HPDE6-E6E7 (cell line): ENCODE measurements around the gene NUDT4.
"Not testable (repeated sequence)": the region's sequence is repeated elsewhere in the genome, so short reads cannot be mapped to it uniquely, and the experiment has no call there.

ENCODE experiments used
- DNase-seq: peaks from one replicate; pipeline ENCODE4 v3.0.0; 2011; ENCODE audit warnings: missing footprints; ENCODE audit errors: extremely low spot score

The NUDT4 gene

DNA sequence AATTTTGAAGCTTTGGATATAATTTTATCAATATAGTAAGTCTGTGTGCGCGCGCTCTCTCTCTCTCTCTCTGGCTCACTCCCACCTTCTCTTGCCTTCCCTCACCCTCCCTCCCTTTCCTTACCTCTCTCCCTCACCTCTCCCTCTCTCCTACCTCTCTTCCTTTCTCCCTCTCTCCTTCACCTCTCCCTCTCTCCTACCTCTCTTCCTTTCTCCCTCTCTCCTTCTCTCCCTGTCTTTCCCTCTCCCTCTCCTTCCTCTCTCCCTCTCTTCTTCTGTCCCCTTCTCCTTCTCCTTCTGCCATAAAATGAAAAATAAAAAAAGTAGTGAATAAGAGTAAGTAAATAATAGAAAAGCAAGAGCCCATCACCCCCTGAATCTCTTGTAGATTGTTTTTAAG, 9.0 kb upstream of the NUDT4 start:
- no peak for DNase-seq

DNA sequence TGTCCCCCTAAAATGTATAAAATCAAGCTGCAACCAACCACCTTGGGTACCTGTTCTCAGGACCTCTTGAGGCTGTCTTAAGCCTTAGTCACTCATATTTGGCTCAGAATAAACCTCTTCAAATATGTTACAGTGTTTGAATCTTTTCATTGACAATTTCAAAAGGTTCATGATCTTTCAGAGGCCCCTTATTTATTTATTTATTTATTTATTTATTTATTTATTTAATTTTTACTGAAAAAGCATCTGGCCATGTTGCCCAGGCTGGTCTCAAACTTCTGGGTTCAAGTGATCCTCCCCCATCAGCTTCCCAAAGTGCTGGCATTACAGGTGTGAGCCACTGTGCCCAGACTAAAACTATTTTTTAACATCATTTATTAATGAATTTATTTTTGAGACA, 8.2 kb upstream of the NUDT4 start:
- no peak for DNase-seq

DNA sequence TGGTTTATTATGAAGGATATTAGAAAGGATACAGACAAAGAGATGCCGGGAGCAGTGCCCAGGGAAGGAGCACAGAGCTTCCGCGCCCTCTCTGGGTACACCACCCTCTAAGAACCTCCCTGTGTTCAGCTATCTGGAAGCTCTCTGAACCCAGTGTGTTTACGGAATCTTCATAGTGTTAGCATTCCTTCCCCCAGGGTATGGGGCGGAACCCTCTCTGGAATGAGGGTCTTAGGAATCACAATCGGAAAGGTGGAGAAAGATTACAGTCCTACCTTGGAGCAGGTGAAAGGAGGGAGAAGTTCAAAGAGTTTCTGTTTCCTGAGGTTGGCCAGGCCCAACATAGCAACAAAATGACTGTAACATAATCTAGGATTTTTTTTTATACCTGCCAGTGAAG, 6.8 kb upstream of the NUDT4 start:
- DNase-seq, result no peak

DNA sequence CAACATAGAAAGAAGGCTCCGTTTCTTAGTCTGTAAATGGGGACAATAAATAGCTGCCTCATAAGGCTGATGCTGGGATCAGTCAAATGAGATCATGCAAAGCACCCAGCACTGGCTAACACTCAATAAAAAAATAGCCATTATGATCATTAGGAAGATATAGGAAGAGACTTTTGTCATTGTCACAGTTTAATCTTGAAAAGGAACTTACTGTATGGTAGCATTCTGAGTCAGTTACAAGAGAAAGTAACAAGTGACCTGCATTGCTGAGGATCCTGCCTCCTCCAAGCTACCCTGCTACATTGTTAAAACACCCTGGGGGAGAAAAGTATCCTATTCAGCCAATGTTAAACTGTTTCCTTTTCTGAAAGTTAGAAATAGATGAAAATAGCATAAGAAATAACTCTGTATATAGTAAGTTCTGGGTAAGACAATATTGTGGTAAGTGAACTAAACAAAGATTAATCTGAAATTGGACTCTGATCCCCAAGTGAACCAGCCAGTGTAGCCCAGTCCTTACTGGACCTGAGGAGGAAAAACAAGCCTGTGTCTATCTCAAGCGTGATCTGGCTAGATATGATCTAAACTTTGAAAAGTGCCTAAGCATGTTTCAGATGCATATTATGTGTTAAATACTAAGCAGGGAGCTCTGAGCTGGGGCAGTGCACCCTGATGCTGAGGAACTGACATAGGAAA, 3.6 kb upstream of the NUDT4 start:
- no peak for DNase-seq

DNA sequence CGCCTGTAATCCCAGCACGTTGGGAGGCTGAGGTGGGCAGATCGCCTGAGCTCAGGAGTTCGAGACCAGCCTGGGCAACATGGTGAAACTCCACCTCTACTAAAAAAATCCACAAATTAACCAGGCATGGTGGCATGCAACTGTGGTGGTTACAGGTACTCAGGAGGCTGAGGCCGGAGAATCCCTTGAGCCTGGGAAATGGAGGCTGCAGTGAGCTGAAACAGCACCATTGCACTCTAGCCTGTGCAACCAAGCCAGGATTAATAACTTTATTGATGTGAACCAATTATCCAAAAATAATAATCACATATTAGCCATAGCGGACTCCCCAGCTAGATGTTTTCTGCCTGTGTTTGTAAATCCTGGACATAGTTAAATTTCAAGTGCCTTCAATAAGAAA, 1.8 kb upstream of the NUDT4 start:
- DNase-seq, result no peak

DNA sequence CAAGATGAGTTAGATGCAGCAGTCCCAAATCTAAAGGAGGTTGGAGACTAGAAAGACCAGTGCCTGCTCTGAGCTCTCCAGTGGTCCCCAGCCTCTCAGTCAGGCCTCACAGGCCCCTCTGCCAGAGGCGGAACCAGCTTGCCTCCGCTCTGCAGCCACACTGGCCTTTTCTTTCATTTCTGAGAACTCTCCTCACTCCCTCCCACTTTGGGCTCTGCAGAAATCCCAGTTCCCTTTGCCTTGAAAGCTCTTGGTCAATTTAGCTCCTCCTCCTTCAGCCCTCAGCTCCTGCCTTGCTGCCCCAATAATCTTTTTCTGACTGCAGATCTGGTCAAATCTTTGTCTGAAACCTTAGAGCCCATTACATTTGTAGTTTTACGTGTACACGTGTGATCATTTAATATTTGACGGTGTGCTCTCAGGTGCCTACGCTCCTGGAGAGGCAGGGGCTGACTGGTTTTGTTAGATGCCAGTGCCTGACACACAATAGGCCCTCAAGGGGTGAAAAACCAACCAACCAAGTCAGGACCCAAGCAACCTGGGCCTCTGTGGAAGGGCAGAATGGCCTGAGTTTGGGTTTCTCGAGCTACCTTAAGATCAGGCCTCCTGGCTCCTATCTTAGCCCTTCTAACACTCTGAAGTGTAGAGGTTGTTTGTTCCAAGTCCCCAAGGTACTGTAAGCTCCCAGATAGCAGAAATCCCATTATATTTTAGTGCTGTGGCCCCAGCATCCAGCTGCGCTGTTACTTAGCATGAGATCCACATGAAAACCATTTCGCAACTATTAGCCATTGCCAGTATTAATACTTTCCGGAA, 1.1 kb upstream of the NUDT4 start:
- no peak for DNase-seq

DNA sequence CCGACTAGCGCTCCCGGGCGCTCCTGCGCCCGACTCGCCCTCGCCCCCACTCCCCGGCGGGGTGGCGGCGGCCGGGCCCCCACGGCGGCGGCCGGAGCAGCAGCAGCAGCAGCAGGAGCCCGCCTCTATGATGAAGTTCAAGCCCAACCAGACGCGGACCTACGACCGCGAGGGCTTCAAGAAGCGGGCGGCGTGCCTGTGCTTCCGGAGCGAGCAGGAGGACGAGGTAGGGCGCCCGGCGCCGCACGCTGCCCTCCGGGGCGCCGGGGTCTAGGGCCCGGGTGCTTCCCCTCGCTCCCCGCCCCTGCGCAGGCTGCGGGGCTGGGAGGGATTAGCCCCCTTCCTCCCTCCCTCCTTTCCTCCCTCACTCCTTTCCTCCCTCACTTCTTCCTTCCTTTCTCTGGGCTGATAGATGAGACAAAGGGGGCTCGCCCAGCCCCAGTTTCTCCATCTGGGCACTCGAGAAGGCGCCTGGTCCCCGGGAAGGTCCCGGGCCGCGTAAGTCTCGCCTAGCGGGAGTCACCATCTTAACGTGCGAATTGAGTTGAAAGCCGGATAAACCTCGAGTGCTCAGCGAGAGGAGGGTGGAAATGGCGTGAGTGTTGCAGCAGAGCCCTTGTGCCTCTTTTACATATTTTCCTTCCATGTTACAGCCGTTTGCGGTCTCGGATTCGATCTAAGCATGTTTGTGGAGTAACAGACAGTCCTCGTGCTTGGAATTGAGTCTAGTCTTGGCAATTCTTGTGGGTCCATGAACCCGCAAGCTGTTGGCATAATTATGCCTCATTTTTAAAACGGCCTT, 672 bp downstream of the NUDT4 start:
- DNase-seq, result not testable (repeated sequence)

DNA sequence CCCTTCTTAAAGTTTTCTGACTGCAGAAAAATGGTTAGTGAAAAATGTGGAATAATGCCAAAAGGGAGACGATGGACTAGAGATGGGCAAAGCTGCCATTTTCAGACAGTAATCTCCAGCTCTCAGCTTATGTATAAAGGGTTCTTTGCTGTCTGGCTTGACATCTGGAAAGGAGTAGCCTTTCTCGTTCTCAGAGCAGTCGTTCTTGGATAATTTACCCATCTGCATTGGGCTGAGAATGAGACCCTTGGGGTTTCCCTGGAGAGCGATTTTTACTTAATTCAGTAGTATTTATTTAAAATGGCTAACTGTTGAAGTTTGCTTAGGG, 1.2 kb downstream of the NUDT4 start:
- no peak for DNase-seq

DNA sequence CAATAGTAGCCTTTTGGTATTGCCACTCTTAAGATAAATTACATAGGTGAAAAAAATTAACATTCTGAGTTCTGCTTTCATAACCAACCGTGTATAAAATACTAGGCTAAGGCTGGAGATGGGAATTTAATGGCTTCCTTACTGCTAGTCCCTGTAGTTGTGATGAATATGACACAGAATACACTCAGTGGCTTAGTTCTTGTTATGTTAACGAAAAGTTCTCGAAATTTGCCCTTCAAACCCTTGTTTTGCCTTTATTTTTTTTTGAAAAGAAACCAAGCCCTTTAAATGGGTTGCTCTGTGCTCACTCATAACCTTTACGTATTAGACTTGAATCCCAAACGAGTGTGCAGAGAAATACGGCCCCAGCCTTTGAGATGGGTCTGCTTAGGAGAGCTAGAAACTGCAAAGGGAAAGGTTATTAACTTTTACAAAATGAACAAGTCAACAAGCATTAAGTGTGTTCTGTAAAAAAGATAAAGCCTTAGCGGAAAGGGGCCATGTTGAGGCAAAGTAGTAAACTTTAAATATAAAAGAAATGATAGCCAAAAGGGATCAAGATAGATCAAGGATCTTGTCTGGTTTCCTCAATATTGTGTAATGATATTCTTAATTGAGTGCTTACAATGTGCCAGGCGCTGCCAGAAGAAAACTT, 1.7 kb downstream of the NUDT4 start:
- no peak for DNase-seq

DNA sequence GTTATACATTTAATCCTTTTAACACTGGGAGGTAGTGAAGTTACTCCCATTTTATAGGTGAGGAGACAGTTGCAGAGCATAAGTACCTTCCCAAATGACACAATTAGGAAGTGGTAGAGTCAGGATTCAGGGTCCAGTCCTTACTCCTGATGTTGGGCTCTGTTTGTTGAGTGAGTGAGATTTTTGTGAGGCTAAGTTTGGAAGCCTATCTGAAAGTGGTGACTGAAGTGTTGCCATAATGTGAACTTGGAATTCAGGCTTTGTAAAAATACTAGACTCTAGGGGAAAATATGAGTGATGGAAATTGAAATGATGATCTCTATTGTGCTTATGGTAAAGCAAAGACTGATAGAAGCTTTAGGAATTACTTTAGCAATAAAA, 2.2 kb downstream of the NUDT4 start:
- no peak for DNase-seq

DNA sequence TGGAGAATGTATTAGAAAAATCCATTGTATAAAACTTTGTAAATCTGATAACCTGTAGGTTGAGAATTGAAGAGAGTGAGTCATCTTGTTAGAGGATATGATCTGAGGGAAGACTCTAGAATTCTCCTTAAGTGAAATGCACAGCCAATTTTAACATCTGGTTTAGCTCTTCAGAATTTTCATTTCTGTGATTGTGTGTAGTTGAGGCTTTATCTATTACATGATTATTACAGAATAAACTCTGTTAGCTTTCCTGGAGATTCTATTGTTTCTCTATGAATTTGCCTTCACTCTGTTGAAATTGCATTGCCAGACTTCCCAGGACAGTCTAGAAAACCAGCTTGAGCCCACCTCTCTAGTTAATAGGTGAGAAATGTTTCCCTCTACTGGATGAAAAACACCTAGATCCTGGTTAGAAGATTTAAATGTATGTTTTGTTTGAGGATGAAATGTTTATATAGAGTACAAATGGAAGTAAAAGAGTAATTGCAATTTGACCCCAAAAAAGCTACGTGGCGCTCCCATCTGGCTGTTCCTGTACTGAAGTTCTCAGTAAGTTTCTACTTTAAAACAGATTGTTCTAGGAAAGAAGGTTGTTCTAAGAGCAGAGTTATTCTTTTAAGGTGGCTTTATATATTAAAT, 2.9 kb downstream of the NUDT4 start:
- no peak for DNase-seq

DNA sequence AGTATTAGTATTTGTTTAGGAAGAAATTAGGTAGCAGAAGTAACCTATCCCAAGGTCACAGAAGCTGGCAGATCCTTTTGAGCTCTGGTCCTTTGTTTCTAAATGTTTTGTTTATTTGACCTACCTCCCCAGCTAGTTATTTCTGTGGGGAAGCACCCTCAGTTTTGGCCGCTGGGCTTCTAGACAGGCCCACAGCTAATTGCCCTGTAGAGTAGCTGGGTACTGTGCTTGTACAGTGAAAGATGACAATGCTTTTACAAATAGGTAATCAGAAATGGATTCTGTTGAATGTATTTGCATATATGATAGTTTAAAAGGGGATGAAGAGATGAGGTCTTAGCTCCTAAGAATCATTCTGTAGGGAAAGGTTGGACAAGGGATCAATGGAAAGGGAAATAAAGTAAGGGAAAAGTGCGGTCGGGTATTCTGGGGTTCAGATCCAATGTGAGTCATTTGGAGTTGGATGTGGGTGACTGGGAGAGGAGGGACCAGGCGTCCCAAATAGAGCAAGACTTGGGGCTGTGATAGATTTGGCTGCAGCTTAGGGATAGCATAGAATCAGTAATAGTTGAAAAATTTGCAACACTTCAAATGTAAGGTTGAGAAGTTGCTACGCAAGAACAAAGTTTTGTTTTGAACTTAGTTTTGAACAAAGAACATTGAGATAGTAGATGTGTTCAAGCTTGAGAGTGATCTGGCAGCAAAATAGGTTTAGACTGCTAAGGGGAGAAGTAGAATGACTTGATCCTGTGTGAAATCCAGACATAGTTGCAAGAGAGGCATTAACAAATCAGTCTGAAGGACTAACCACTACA, 3.6 kb downstream of the NUDT4 start:
- DNase-seq, result no peak

DNA sequence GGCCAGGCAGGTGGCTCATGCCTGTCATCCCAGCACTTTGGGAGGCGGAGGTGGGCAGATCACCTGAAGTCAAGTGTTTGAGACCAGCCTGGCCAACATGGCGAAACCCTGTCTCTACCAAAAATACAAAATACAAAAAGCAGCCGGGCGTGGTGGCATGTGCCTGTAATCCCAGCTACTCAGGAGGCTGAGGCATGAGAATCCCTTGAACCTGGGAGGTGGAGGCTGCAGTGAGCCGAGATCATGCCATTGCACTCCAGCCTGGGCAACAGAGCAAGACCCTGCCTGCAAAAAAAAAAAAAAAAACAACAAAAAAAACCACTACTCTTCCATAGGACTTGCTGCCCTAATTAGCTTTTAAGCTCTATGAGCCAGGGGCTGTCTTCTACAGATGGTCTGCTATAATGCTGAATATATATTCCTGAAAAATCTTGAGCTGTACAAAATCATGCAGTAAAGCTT, 4.3 kb downstream of the NUDT4 start:
- DNase-seq, result not testable (repeated sequence)

DNA sequence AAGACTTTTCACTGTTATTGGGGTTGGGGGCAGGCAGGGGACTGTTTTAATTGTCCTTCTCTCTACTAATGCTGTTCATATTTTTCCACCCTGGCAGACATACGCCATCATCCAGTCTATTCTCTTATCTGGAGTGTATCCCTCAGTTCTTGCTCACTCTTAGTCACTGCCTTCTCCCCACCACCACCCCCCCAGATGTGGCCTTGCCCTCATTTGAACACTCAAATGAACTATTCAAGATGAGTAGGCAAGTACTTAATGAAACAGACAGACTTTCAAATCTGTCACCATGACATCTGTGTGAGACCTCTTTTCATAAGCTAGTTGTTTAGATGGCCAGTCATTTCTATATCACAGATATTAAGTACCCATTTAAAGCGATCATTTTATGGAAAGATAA, 10.1 kb downstream of the NUDT4 start:
- no peak for DNase-seq

DNA sequence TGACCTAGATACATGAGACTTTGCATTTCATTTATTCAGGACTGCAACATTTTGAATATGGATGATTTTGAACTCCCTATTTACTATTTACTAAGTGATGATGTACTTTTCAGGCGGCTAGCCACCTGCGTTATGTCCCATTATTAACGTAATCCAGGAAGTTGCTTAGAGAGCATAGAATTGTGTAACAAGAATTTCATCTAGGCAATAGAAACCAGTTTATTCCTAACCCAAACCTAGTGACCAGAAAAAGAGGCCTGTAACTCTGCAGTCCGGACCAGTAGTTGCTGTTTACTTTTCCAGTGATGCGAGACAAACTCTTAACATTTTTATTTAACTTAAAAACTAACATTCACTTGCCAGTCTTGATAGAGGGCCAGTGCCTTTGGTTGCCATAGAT, 12.3 kb downstream of the NUDT4 start:
- no peak for DNase-seq

DNA sequence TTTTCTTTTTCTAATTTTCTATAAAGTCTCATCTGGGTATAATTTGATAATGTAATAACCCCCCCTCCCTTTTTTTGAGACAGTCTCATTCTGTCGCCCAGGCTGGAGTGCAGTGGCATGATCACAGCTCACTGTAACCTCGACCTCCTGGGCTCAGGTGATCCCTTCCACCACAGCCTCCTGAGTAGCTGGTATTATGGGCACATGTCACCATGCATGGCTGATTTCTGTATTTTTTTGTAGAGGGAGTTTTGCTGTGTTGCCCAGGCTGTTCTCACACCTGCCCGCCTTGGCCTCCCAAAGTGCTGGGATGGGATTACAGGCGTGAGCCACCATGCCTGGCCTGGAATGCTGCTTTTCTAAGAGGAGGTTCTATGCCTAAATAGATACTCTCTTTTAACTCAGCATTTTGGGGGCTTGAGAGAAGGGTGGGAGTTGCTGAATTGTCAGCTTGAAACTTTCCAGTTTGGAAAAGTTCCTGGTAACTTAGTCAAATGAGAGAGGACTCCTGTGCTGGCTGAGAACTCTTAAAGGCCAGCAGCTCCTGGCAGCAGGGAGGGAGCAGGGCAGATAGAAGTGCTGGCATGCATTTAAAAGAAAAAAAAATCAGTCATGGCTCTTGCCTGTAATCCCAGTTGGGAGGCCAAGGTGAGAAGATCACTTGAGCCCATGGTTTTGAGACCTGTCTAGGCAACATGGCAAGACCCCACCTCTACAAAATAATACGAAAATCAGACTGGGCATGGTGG, 13.0 kb downstream of the NUDT4 start:
- no peak for DNase-seq

DNA sequence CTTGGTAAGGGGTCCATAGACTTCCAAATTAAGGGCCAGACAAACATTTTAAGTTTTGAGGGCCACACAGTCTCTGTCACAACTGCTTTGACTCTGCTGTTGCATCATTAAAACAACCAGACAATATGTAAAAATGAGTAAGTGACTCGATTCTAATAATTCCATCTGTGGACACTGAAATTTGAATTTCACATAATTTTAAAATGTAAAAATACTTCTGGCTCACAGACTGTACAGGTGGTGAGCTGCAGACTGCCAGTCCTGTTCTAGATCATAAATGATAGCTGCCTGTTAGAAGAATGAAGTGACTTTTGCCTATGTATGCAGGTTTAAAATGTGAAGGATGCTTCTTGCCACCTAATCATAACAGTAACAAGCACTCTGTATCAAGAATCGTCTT, 15.7 kb downstream of the NUDT4 start:
- no peak for DNase-seq

DNA sequence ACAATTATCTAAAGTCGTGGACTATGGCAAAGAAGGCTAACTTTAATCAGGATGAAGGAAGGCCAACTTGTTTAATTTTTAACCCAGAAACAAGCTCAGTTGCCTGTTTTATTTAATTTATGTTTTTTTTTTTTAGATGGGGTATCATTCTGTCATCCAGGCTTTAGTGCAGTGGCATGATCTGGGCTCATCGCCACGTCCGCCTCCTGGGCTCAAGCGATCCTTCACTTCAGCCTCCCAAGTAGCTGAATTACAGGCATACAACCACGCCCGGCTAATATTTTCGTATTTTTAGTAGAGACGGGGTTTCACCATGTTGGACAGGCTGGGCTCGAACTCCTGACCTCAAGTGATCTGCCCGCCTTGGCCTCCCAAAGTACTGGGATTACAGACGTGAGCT, 19.7 kb downstream of the NUDT4 start:
- DNase-seq, result no peak

DNA sequence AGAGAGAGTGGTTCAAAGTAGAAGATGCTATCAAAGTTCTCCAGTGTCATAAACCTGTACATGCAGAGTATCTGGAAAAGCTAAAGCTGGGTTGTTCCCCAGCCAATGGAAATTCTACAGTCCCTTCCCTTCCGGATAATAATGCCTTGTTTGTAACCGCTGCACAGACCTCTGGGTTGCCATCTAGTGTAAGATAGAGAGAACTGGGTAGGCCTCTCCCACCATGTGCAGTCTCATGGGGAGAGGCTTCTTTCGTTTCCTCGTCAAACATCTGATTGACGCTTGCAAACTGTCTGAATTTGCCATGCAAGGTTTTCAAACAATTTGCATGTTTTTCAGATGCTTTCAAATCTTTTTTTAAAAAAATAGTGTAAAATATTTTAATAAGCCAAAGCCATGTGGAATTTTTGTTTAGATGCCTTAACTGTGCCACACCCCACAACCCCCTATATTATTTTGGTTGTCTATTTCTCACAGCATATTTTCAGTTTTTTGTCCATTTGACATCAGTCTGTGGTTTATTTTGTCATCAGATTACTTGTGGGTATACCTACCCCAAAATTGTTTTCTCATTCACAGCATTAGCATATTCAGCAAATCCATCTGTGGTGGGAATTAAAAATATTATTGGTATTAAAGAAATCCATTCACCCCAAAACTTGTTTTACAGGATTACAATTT, 21.6 kb downstream of the NUDT4 start:
- not testable (repeated sequence) for DNase-seq
